Measurements from ENCODE around the gene PTPRK. TPM values are rescaled to one million over a fixed set of nuclear protein-coding genes. Genes with fewer than 3 reads are reported as not detected.

The PTPRK gene
- total RNA-seq, 2 experiments from 2014 or later, result 1.7 to 2.5 TPM

GRCh38 chr6:128161839-128162238 lies 358.6 kb downstream of the PTPRK start:
- H3K36me3 Mint-ChIP-seq (ENCODE audit: low read depth), result no peaks in the 10 kb centered on the region
- ChIA-PET CTCF (no interaction called here), POLR2A (no interaction called here)
- H3K4me1 Mint-ChIP-seq, result no peaks in the 10 kb centered on the region
- no peak overlapping the region for H3K27ac Mint-ChIP-seq
- H3K27me3 Mint-ChIP-seq, result no peaks in the 10 kb centered on the region
- H3K9me3 Mint-ChIP-seq, result peaks cover 2% of the 10 kb centered on the region
- DNase-seq, result no peak
- no peak overlapping the region for H3K4me3 Mint-ChIP-seq

DNA sequence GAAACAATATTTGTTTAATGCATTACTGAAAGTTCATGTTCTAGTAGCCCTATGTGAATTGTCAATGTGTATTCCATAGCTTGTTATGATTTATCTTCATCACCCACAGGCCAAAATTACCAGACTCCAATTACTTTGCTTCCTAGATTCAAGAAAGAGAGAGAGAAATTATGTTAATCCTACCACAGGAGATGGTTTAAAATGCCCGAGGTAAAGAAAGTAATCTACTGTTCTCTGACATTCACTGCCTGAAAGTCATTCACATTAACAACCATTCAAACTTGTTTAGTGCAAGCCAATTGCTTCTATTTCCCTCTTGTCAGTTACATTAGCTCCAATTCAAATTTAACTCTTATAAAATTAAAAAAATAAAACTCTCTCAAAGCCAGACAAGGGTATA lies 359.1 kb downstream of the PTPRK start:
- peaks cover 1% of the 10 kb centered on the region for H3K4me1 Mint-ChIP-seq
- ChIA-PET CTCF (no interaction called here), POLR2A (no interaction called here)
- no peaks in the 10 kb centered on the region for H3K36me3 Mint-ChIP-seq (ENCODE audit: low read depth)
- no peaks in the 10 kb centered on the region for H3K27me3 Mint-ChIP-seq
- DNase-seq, result no peak
- no peak overlapping the region for H3K27ac Mint-ChIP-seq
- peaks cover 2% of the 10 kb centered on the region for H3K9me3 Mint-ChIP-seq
- H3K4me3 Mint-ChIP-seq, result no peak overlapping the region

DNA sequence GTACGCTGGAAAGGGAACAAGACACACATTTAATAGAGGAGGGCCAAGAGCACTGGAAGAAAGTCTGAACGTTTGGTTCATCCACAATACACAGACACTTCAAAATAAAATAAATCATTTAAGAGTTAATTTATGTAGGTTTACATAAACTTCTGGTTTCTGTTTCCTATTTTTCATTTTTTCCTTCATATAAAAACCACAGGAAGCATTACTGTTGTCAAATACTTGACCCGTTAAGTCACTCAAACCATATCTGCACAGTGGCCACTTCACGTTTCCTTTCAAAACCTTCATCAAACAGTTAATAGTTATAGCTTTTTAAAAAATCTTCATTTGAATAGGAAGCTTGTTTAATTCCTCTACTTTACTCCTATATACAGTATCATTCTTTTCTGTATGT lies 361.9 kb downstream of the PTPRK start:
- ChIA-PET CTCF (no interaction called here), POLR2A (no interaction called here)
- DNase-seq, result no peak
- Mint-ChIP-seq H3K4me3 (no peak overlapping the region), H3K27me3 (no peaks in the 10 kb centered on the region), H3K4me1 (peaks cover 1% of the 10 kb centered on the region), H3K36me3 (ENCODE audit: low read depth) (no peaks in the 10 kb centered on the region), H3K9me3 (peaks cover 4% of the 10 kb centered on the region), H3K27ac (no peak overlapping the region)

- H3K27me3 Mint-ChIP-seq, result no peaks in the 10 kb centered on the region
- ChIA-PET POLR2A (no interaction called here), CTCF (interaction anchor here (1.7 kb wide), 1 partner anchor 26 kb away, joined by 3 read pairs; no protein-coding TSS in a partner anchor)
Observed at GRCh38 chr6:128156321-128157111, 363.9 kb downstream of the PTPRK start.

DNA sequence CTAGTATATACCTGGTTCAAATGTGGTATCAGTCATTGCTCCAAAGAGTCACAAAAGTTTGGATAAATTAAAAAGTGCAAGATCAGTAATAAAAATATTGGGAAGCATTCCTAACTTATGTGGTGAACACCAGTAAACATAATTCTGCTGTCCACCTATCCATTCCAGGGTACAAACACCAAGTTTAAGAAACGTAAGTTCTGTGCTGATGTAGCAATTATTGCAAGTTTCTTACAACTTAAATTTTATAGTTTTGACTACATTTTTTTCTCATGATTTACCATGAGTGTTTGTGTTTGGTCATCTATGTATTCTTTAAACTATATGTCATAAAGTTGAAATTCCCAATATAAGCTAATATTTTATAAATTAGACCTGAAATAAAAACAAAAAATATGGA lies 364.6 kb downstream of the PTPRK start:
- Mint-ChIP-seq H3K27me3 (no peaks in the 10 kb centered on the region), H3K4me3 (no peak overlapping the region), H3K36me3 (ENCODE audit: low read depth) (no peaks in the 10 kb centered on the region), H3K27ac (no peak overlapping the region), H3K4me1 (peaks cover 1% of the 10 kb centered on the region), H3K9me3 (peaks cover 4% of the 10 kb centered on the region)
- POLR2A ChIA-PET, result no interaction called here
- CTCF ChIA-PET, result interaction anchor here (1.7 kb wide), 1 partner anchor 25 kb away, joined by 3 read pairs; no protein-coding TSS in a partner anchor
- no peak for DNase-seq

More at GRCh38 chr6:128156321-128157111, 363.9 kb downstream of the PTPRK start:
- H3K9me3 Mint-ChIP-seq, result peaks cover 4% of the 10 kb centered on the region
- no peak overlapping the region for H3K27ac Mint-ChIP-seq
- H3K4me1 Mint-ChIP-seq, result peaks cover 1% of the 10 kb centered on the region
- no peak for DNase-seq
- no peak overlapping the region for H3K4me3 Mint-ChIP-seq
- no peaks in the 10 kb centered on the region for H3K36me3 Mint-ChIP-seq (ENCODE audit: low read depth)

GRCh38 chr6:128152551-128152950 lies 367.8 kb downstream of the PTPRK start:
- Mint-ChIP-seq H3K4me3 (no peak overlapping the region), H3K4me1 (peaks cover 1% of the 10 kb centered on the region), H3K27ac (no peak overlapping the region), H3K27me3 (no peaks in the 10 kb centered on the region), H3K9me3 (peaks cover 2% of the 10 kb centered on the region), H3K36me3 (ENCODE audit: low read depth) (no peaks in the 10 kb centered on the region)
- no peak for DNase-seq
- ChIA-PET POLR2A (no interaction called here), CTCF (no interaction called here)

GRCh38 chr6:128150376-128150775 lies 370.0 kb downstream of the PTPRK start:
- no peaks in the 10 kb centered on the region for H3K9me3 Mint-ChIP-seq
- no peaks in the 10 kb centered on the region for H3K27me3 Mint-ChIP-seq
- no peaks in the 10 kb centered on the region for H3K4me1 Mint-ChIP-seq
- CTCF ChIA-PET, result interaction anchor here (0.9 kb wide), 1 partner anchor 14 kb away, joined by 3 read pairs; no protein-coding TSS in a partner anchor
- no peaks in the 10 kb centered on the region for H3K36me3 Mint-ChIP-seq (ENCODE audit: low read depth)
- no peak for DNase-seq
- H3K27ac Mint-ChIP-seq, result no peak overlapping the region
- POLR2A ChIA-PET, result no interaction called here
- H3K4me3 Mint-ChIP-seq, result no peak overlapping the region

GRCh38 chr6:128149796-128150195 lies 370.6 kb downstream of the PTPRK start:
- no peaks in the 10 kb centered on the region for H3K27me3 Mint-ChIP-seq
- H3K36me3 Mint-ChIP-seq (ENCODE audit: low read depth), result no peaks in the 10 kb centered on the region
- H3K4me3 Mint-ChIP-seq, result no peak overlapping the region
- peaks cover 1% of the 10 kb centered on the region for H3K4me1 Mint-ChIP-seq
- no peak overlapping the region for H3K27ac Mint-ChIP-seq
- POLR2A ChIA-PET, result no interaction called here
- DNase-seq, result no peak
- CTCF ChIA-PET, result interaction anchor here (0.9 kb wide), 1 partner anchor 14 kb away, joined by 3 read pairs; no protein-coding TSS in a partner anchor
- no peaks in the 10 kb centered on the region for H3K9me3 Mint-ChIP-seq

DNA sequence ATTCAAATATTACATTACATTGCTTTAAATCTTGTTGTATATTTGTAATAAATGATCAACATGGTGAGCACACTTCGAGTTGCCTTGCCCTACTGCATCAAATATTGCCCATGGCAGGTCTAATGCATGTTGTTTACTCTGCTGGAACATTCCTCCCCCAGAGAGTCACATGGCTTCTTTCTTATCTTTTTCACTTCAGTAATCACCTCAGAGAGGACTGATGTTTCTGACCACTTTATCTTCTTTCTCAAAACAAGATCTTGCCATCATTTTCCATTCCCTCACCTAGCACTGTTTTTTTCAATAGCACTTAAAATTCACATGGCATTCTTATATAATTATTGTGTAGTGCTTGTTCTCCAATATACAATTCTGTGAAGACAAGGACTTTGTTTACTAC lies 376.1 kb downstream of the PTPRK start:
- Mint-ChIP-seq H3K27me3 (no peaks in the 10 kb centered on the region), H3K27ac (no peak overlapping the region), H3K4me1 (peaks cover 7% of the 10 kb centered on the region), H3K36me3 (ENCODE audit: low read depth) (no peaks in the 10 kb centered on the region), H3K4me3 (no peak overlapping the region), H3K9me3 (peaks cover 3% of the 10 kb centered on the region)
- ChIA-PET POLR2A (no interaction called here), CTCF (interaction anchor here (0.9 kb wide), 1 partner anchor 9 kb away, joined by 3 read pairs; no protein-coding TSS in a partner anchor)
- DNase-seq, result no peak

DNA sequence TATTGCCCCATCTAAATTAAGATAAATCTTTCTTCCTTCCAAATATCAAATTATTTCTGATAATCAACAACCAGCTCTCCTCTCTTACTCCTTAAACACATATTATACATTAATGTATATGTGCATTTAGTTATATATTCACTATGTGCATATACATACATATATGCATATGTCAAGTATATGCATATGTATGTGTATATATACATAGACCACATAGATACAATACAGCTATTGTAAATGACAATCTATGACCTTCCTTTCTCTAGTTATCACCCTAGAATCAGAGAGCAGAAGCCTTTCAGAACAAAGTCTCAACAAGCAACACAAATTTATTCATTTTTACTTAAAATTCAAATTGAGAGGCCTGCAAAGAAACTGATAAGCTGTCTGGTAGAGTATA lies 378.5 kb downstream of the PTPRK start:
- no peak for DNase-seq
- no peaks in the 10 kb centered on the region for H3K36me3 Mint-ChIP-seq (ENCODE audit: low read depth)
- H3K9me3 Mint-ChIP-seq, result peaks cover 3% of the 10 kb centered on the region
- POLR2A ChIA-PET, result no interaction called here
- no peak overlapping the region for H3K4me3 Mint-ChIP-seq
- no peaks in the 10 kb centered on the region for H3K27me3 Mint-ChIP-seq
- H3K4me1 Mint-ChIP-seq, result peaks cover 7% of the 10 kb centered on the region
- CTCF ChIA-PET, result interaction anchor here (0.6 kb wide), 1 partner anchor 1694 kb away, joined by 4 read pairs; no protein-coding TSS in a partner anchor
- H3K27ac Mint-ChIP-seq, result no peak overlapping the region

DNA sequence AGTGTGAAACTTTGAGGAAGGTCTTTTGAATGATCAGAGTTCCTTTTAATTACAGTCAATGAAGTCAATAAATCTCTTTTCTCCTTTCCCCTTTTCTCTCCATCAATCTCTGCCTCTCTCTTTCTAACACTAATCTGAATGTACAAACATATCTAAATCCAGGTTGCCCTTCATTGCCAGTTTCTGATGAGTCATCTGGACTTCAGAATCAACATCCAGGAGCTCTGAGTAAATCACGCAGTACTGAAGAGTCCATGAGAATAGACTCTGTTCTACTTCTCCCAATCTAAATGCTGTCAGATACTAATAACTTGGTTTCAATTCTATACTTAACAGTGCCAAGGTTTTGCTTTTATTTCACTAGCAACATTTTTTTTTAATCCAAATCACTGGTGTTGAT lies 380.9 kb downstream of the PTPRK start:
- POLR2A ChIA-PET, result no interaction called here
- peaks cover 11% of the 10 kb centered on the region for H3K4me1 Mint-ChIP-seq
- CTCF ChIA-PET, result no interaction called here

DNA sequence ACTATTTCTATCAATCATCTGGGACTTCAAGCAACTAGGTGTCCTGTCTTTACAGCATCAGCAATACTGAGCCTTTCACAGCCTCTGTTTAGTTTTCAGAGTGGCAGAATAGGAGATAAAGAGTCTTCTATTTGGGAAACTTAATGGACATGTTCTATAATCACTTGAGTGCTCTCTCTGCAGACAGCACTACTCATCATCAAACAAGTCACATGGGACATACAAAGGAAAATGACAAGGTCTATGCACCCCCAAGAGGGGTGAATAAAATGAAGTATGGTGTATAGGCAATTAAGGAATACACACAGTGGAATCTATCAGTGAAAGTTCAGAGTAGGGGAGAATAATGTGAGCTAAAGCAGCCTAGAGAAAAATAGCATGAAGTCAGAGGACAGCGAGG lies 381.7 kb downstream of the PTPRK start:
- ChIA-PET CTCF (no interaction called here), POLR2A (no interaction called here)
- DNase-seq, result no peak
- no peaks in the 10 kb centered on the region for H3K27me3 Mint-ChIP-seq
- H3K27ac Mint-ChIP-seq, result no peak overlapping the region
- H3K9me3 Mint-ChIP-seq, result peaks cover 8% of the 10 kb centered on the region
- H3K4me1 Mint-ChIP-seq, result peaks cover 8% of the 10 kb centered on the region
- H3K36me3 Mint-ChIP-seq (ENCODE audit: low read depth), result no peaks in the 10 kb centered on the region
- no peak overlapping the region for H3K4me3 Mint-ChIP-seq

More for the DNA sequence above, 380.9 kb downstream of the PTPRK start:
- Mint-ChIP-seq H3K27ac (no peak overlapping the region), H3K27me3 (no peaks in the 10 kb centered on the region), H3K4me3 (no peak overlapping the region), H3K9me3 (peaks cover 8% of the 10 kb centered on the region), H3K36me3 (ENCODE audit: low read depth) (no peaks in the 10 kb centered on the region)
- DNase-seq, result no peak

- H3K9me3 Mint-ChIP-seq, result peaks cover 4% of the 10 kb centered on the region
- H3K4me3 Mint-ChIP-seq, result no peak overlapping the region
- peaks cover 8% of the 10 kb centered on the region for H3K4me1 Mint-ChIP-seq
- H3K27ac Mint-ChIP-seq, result no peak overlapping the region
- no peaks in the 10 kb centered on the region for H3K27me3 Mint-ChIP-seq
- no peak for DNase-seq
- no peaks in the 10 kb centered on the region for H3K36me3 Mint-ChIP-seq (ENCODE audit: low read depth)
- ChIA-PET CTCF (interaction anchor here (1.4 to 2.4 kb wide), 2 partner anchors 10 to 15 kb away, joined by 3 to 11 read pairs; no protein-coding TSS in a partner anchor), POLR2A (no interaction called here)
Observed at GRCh38 chr6:128135325-128135724, 385.1 kb downstream of the PTPRK start.

DNA sequence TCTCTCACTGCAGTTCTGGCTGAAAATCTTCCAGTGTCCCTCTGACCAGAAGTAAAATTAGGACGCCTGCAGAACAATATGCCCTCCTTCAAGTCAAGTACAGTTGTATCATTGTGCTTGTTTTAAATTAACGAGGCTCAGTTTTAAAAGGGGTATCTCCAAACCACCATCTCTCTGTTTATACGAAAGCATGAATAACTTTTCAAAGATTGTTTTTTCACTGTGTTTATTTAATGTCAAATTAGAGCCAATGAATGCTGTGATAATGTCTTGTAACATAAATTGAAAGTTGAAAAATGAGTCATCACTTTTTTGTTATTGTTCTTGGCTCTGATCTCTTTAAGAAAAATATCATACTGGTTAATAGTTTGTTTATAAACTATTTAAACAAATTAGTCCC lies 388.8 kb downstream of the PTPRK start:
- no peak overlapping the region for H3K27ac Mint-ChIP-seq
- ChIA-PET POLR2A (no interaction called here), CTCF (no interaction called here)
- no peak overlapping the region for H3K4me3 Mint-ChIP-seq
- DNase-seq, result no peak
- H3K9me3 Mint-ChIP-seq, result peaks cover 7% of the 10 kb centered on the region
- H3K36me3 Mint-ChIP-seq (ENCODE audit: low read depth), result no peaks in the 10 kb centered on the region
- no peaks in the 10 kb centered on the region for H3K27me3 Mint-ChIP-seq
- peaks cover 8% of the 10 kb centered on the region for H3K4me1 Mint-ChIP-seq

All from activated CD4-positive, alpha-beta T cell treated with anti-CD3 and anti-CD28 coated beads, Interleukin-2, amount 10 ng/mL, durations not matched to agents 7 days and 5 days (primary cell).